CD4-positive, alpha-beta T cell (primary cell): ENCODE results near the gene ECI2. TPM values are rescaled to one million over a fixed set of nuclear protein-coding genes. Genes with fewer than 3 reads are reported as not detected.

Experiments used
- ATAC-seq: fragments of 200-7000 bp; cut with Tn5 transposase; one replicate; pipeline ENCODE4 v1.10.0; 2022; ENCODE audit warnings: mild to moderate bottlenecking; ENCODE audit not compliant: poor library complexity
- CTCF ChIA-PET: fragments of 350-600 bp; sonication (Branson Sonifier 250); formaldehyde crosslinking; loops from one replicate; lab custom pipeline; 2021; ENCODE audit warnings: antibody characterized with exemption, inconsistent platforms; lab: Charles Lee
- POLR2A ChIA-PET: fragments of 350-600 bp; sonication (Branson Sonifier 250); formaldehyde crosslinking; loops from one replicate; lab custom pipeline; 2021; ENCODE audit warnings: antibody characterized with exemption, inconsistent platforms; lab: Charles Lee
- DNase-seq, 14 experiments: peaks; one replicate each; pipeline ENCODE4 v3.0.0-alpha.2; 2013 to 2020; ENCODE audit warnings: mixed read lengths in 2 of 14
- H3K27ac ChIP-seq, 2 donors: one replicate each; pipeline versions ENCODE4 v1.5.1 to v1.7.0; 2013; ENCODE audit warnings: low read length in 2 of 2, low read depth in 1 of 2, mild to moderate bottlenecking in 1 of 2
- H3K27me3 ChIP-seq, 2 experiments: 1 replicate in 1 of 2; 2 replicates in 1 of 2; pipeline versions ENCODE4 v1.6.1 to v1.7.0; 2013; ENCODE audit warnings: low read length in 2 of 2, control low read depth in 1 of 2, mild to moderate bottlenecking in 1 of 2, moderate library complexity in 1 of 2; ENCODE audit not compliant: insufficient read depth in 2 of 2, control insufficient read depth in 1 of 2
- H3K36me3 ChIP-seq: one replicate; pipeline ENCODE4 v1.6.1; 2013; ENCODE audit warnings: low read length, control low read depth; ENCODE audit not compliant: insufficient read depth
- H3K4me1 ChIP-seq: one replicate; pipeline ENCODE4 v1.6.1; 2013; ENCODE audit warnings: low read length, control low read depth; ENCODE audit not compliant: insufficient read depth
- H3K4me3 ChIP-seq: one replicate; pipeline ENCODE4 v1.5.1; 2013; ENCODE audit warnings: mild to moderate bottlenecking, low read length, moderate library complexity
- H3K9me3 ChIP-seq, 2 experiments: 1 replicate in 1 of 2; 2 replicates in 1 of 2; pipeline versions ENCODE4 v1.6.1 to v1.7.0; 2013; ENCODE audit warnings: low read length in 2 of 2, mild to moderate bottlenecking in 2 of 2, control low read depth in 1 of 2, moderate library complexity in 1 of 2; ENCODE audit not compliant: control insufficient read depth in 1 of 2, insufficient read depth in 1 of 2
- H3K27ac Mint-ChIP-seq: one replicate; pipeline ENCODE4 v1.8.0; 2020; ENCODE audit warnings: mixed read lengths
- H3K27me3 Mint-ChIP-seq: one replicate; pipeline ENCODE4 v1.8.0; 2021; ENCODE audit warnings: mixed read lengths
- H3K36me3 Mint-ChIP-seq: one replicate; pipeline ENCODE4 v1.8.0; 2021; ENCODE audit warnings: low read depth, mixed read lengths
- H3K4me1 Mint-ChIP-seq: one replicate; pipeline ENCODE4 v1.8.0; 2021; ENCODE audit warnings: low read depth, mixed read lengths
- H3K4me3 Mint-ChIP-seq: one replicate; pipeline ENCODE4 v1.8.0; 2020; ENCODE audit warnings: mild to moderate bottlenecking, mixed read lengths
- H3K9me3 Mint-ChIP-seq: one replicate; pipeline ENCODE4 v1.8.0; 2020; ENCODE audit warnings: mixed read lengths
- CTCF ChIP-seq: fragments of 200-600 bp; IDR thresholded peaks from one replicate; pipeline ENCODE4 v1.8.0; 2022; ENCODE audit warnings: antibody characterized with exemption, mild to moderate bottlenecking
- intact Hi-C, 2 experiments: fragments of 100-400 bp; cut with DNase I in 1 of 2; cut with micrococcal nuclease in 1 of 2; formaldehyde crosslinking; loops; one replicate each; pipeline versions ENCODE4 v1.15.1 to v1.9.0; 2023 to 2025; cut with DNase I, micrococcal nuclease
- total RNA-seq, 174 experiments: library from RNA in 2 of 174; stranded (reverse) in 2 of 174; gene quantifications; one replicate each; pipeline ENCODE4 v1.2.3 and lab custom pipeline; 2021 to 2026

Gene ECI2
- total RNA-seq, 2 experiments from 2014 or later = 25.6 to 30.1 TPM

GRCh38 chr6:4164117-4164442 is 28.7 kb upstream of the ECI2 start:
- ChIA-PET POLR2A (no interaction called here), CTCF (no interaction called here)
- no peak overlapping the region for H3K4me3 Mint-ChIP-seq
- Histone ChIP-seq H3K27me3 (no peaks in the 10 kb centered on the region), H3K36me3 (no peaks in the 10 kb centered on the region), H3K9me3 (no peaks in the 10 kb centered on the region), H3K4me1 (no peaks in the 10 kb centered on the region), H3K27ac (no peak overlapping the region), H3K4me3 (no peak overlapping the region)
- no peaks in the 10 kb centered on the region for H3K36me3 Mint-ChIP-seq
- intact Hi-C loops = loop anchor here in 1 of 2 experiments (2.0 kb wide), 1 partner anchor 47 kb away; no protein-coding TSS in a partner anchor
- H3K27ac Mint-ChIP-seq = no peak overlapping the region
- no peaks in the 10 kb centered on the region for H3K27me3 Mint-ChIP-seq
- H3K9me3 Mint-ChIP-seq = no peaks in the 10 kb centered on the region
- ATAC-seq (no peak), DNase-seq (no peak)
- H3K4me1 Mint-ChIP-seq = no peaks in the 10 kb centered on the region
- TF ChIP-seq CTCF = no peak

GRCh38 chr6:4163408-4164116 is 28.2 kb upstream of the ECI2 start:
- Histone ChIP-seq H3K27me3 (no peaks in the 10 kb centered on the region), H3K4me3 (no peak overlapping the region), H3K27ac (no peak overlapping the region), H3K4me1 (no peaks in the 10 kb centered on the region), H3K36me3 (no peaks in the 10 kb centered on the region), H3K9me3 (no peaks in the 10 kb centered on the region)
- no peaks in the 10 kb centered on the region for H3K9me3 Mint-ChIP-seq
- ATAC-seq = no peak
- H3K27me3 Mint-ChIP-seq = no peaks in the 10 kb centered on the region
- intact Hi-C loops = loop anchor here in 1 of 2 experiments (2.0 kb wide), 1 partner anchor 47 kb away; no protein-coding TSS in a partner anchor
- H3K4me3 Mint-ChIP-seq = no peak overlapping the region
- no peak for TF ChIP-seq CTCF
- no peak overlapping the region for H3K27ac Mint-ChIP-seq
- H3K4me1 Mint-ChIP-seq = no peaks in the 10 kb centered on the region
- ChIA-PET POLR2A (no interaction called here), CTCF (no interaction called here)
- no peaks in the 10 kb centered on the region for H3K36me3 Mint-ChIP-seq
- DNase-seq = no peak

GRCh38 chr6:4162370-4162769 is 27.0 kb upstream of the ECI2 start:
- H3K27me3 Mint-ChIP-seq = no peaks in the 10 kb centered on the region
- no peaks in the 10 kb centered on the region for H3K9me3 Mint-ChIP-seq
- ATAC-seq = no peak
- no peaks in the 10 kb centered on the region for H3K36me3 ChIP-seq
- H3K27ac Mint-ChIP-seq = no peak overlapping the region
- H3K36me3 Mint-ChIP-seq = no peaks in the 10 kb centered on the region
- ChIA-PET CTCF (no interaction called here), POLR2A (no interaction called here)
- TF ChIP-seq CTCF = no peak
- no peak overlapping the region for H3K4me3 ChIP-seq
- H3K27ac ChIP-seq = no peak overlapping the region
- intact Hi-C loops = no loop called here
- H3K4me3 Mint-ChIP-seq = no peak overlapping the region
- no peak for DNase-seq
- no peaks in the 10 kb centered on the region for H3K4me1 Mint-ChIP-seq
- H3K27me3 ChIP-seq = no peaks in the 10 kb centered on the region
- no peaks in the 10 kb centered on the region for H3K9me3 ChIP-seq
- H3K4me1 ChIP-seq = no peaks in the 10 kb centered on the region
